ENCODE data around the gene TOB2.

TOB2 gene

GRCh38 chr22:41431656-41432055 lies 14.9 kb downstream of the TOB2 start:
- H3K4me3 ChIP-seq (ENCODE audit: low read depth, low read length) = no peak overlapping the region

GRCh38 chr22:41429951-41430332 lies 16.7 kb downstream of the TOB2 start:
- no peak overlapping the region for H3K4me3 ChIP-seq (ENCODE audit: low read depth, low read length)
- TF ChIP-seq, protein P1, sequence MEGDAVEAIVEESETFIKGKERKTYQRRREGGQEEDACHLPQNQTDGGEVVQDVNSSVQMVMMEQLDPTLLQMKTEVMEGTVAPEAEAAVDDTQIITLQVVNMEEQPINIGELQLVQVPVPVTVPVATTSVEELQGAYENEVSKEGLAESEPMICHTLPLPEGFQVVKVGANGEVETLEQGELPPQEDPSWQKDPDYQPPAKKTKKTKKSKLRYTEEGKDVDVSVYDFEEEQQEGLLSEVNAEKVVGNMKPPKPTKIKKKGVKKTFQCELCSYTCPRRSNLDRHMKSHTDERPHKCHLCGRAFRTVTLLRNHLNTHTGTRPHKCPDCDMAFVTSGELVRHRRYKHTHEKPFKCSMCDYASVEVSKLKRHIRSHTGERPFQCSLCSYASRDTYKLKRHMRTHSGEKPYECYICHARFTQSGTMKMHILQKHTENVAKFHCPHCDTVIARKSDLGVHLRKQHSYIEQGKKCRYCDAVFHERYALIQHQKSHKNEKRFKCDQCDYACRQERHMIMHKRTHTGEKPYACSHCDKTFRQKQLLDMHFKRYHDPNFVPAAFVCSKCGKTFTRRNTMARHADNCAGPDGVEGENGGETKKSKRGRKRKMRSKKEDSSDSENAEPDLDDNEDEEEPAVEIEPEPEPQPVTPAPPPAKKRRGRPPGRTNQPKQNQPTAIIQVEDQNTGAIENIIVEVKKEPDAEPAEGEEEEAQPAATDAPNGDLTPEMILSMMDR (IDR thresholded peaks at IDR 0.05; ENCODE audit: low read depth, low read length) = no peak

More at GRCh38 chr22:41431656-41432055, 14.9 kb downstream of the TOB2 start:
- TF ChIP-seq, protein P1 (IDR thresholded peaks at IDR 0.05; ENCODE audit: low read depth, low read length) = no peak

- TF ChIP-seq, protein P1 (IDR thresholded peaks at IDR 0.05; ENCODE audit: low read depth, low read length) = no peak
- no peak overlapping the region for H3K4me3 ChIP-seq (ENCODE audit: low read depth, low read length)
Measured at GRCh38 chr22:41429232-41429950, 17.2 kb downstream of the TOB2 start.

DNA sequence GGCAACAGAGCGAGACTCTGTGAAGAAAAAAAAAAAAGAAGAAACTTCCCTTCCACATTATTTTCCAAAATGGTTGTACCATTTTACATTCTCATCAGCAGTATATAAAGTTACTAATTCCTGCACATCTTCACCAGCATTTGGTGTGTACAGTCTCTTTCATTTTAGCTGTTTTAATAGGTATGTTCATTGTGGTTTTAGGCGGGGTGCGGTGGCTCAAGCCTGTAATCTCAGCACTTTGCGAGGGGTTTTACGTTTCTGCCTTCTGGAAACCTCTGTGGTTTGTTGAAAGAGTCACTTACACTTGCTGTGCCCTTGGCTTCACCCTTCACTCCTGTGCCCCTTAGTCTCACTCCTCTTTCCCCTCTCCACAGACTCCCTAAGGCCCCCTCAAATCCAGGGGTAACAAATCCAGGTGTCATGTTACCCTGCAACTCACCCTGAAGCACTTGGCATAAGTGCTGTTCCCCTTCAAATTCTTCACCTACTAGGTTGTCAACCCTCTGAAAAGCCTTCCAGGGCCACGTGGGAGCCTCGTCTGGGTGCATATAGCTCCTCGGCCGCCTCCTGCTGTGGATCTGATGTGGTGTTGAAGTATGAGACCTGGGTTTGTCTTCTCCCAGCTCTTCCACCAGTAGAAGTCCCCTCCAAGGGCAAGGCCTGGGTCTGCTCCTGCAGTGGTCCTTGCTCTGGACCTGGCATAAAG lies 20.8 kb downstream of the TOB2 start:
- TF ChIP-seq, protein P1 (IDR thresholded peaks at IDR 0.05; ENCODE audit: low read depth, low read length) = no peak
- H3K4me3 ChIP-seq (ENCODE audit: low read depth, low read length) = no peak overlapping the region

DNA sequence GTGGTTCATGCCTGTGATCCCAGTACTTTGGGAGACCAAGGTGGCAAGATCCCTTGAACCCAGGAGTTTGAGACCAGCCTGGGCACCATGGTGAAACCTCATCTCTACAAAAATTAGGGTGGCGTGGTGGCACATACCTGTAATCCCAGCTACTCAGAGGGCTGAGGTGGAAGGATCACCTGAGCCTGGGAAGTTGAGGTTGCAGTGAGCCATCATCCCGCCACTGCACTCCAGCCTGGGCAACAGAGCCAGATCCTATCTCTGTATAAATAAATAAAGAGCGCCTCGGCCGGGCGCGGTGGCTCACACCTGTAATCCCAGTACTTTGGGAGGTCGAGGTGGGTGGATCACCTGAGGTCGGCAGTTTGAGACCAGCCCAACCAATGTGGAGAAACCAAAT lies 27.9 kb downstream of the TOB2 start:
- TF ChIP-seq, protein P1 (IDR thresholded peaks at IDR 0.05; ENCODE audit: low read depth, low read length) = no peak
- H3K4me3 ChIP-seq (ENCODE audit: low read depth, low read length) = no peak overlapping the region

DNA sequence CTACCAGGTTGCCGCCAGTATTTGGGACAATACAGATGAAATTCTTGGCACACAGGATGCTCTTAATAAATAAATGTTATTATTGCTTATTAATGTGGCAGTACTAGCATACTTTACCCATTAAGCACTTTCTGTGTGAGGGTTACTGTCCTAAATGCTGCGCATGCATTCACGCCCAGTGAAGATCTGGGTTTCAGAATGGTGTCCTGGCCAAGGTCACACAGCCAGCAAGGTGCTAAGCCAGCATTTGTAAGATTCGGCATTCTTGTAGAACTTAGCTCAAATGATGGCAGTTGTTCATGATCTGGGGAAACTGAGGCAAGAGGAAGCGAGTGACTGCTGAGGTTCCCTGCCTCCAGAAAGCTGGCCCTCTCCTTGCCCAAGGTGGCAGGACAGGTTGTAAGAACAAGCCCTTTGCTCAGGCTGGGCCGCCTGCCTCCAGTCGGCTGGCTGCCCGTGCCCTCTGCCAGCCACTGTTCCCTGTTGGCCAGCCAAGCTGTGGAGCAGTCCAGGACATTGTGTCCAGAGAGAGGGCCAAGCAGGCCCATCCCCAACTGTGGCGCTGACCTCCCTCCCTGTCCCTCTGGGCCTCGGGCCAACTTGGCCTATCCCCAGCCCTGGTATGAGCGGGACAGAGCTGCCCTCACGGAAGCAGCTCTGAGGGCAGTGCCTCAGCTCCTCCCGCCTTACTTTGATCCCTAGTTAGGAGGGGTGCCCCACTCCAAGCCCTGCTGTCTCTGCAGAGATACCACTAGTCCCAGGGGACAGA lies 28.8 kb downstream of the TOB2 start:
- TF ChIP-seq, protein P1 (IDR thresholded peaks at IDR 0.05; ENCODE audit: low read depth, low read length) = no peak
- no peak overlapping the region for H3K4me3 ChIP-seq (ENCODE audit: low read depth, low read length)

Data from WI38 (cell line).